HFF-Myc (cell line): Measurements from ENCODE around the gene TLR5.

Source experiments
- DNase-seq: peaks from one replicate; pipeline ENCODE4 v3.0.0-alpha.2; 2011; ENCODE audit warnings: low read depth; ENCODE audit errors: extremely low read depth
- H3K4me3 ChIP-seq: replicated peaks from 2 replicates; pipeline ENCODE4 v1.5.1; 2011; ENCODE audit warnings: low read depth, mild to moderate bottlenecking, control low read depth, low read length
- CTCF ChIP-seq: IDR thresholded peaks from 2 replicates; pipeline ENCODE4 v1.5.1; 2012; ENCODE audit warnings: mild to moderate bottlenecking, low read depth, low read length, control low read depth; ENCODE audit errors: missing control alignments

The TLR5 gene

GRCh38 chr1:223133824-223134435, 9.1 kb downstream of the TLR5 start:
- DNase-seq: no peak
- TF ChIP-seq CTCF: peak; percentile 93
- peak overlapping the region; percentile 23 for H3K4me3 ChIP-seq

GRCh38 chr1:223133306-223133823, 9.7 kb downstream of the TLR5 start:
- TF ChIP-seq CTCF: no peak
- DNase-seq: no peak
- no peak overlapping the region; the same call in 1 of the 2 replicates for H3K4me3 ChIP-seq

- H3K4me3 ChIP-seq: no peak overlapping the region
- no peak for DNase-seq
- TF ChIP-seq CTCF: peak; percentile 93
Observed at GRCh38 chr1:223129229-223129901, 13.7 kb downstream of the TLR5 start.

GRCh38 chr1:223126741-223127140, 16.3 kb downstream of the TLR5 start:
- DNase-seq: no peak
- no peak for TF ChIP-seq CTCF
- H3K4me3 ChIP-seq: no peak overlapping the region

GRCh38 chr1:223125766-223126165, 17.3 kb downstream of the TLR5 start:
- no peak for DNase-seq
- H3K4me3 ChIP-seq: no peak overlapping the region
- no peak for TF ChIP-seq CTCF

- no peak for TF ChIP-seq CTCF
- DNase-seq: no peak
- H3K4me3 ChIP-seq: no peak overlapping the region
Observed at GRCh38 chr1:223123011-223123610, 19.9 kb downstream of the TLR5 start.
